GM18502 (cell line): ENCODE results near the gene LAT.
"Not testable (repeated sequence)": the region's sequence is repeated elsewhere in the genome, so short reads cannot be mapped to it uniquely, and the experiment has no call there.

Source experiments
- ATAC-seq: cut with Tn5 transposase; IDR thresholded peaks from one replicate; pipeline ENCODE4 v1.9.1; 2021; ENCODE audit warnings: mild to moderate bottlenecking; ENCODE audit not compliant: unreplicated experiment, poor library complexity

Gene LAT

GRCh38 chr16:28984619-28985135 lies at the start of gene LAT:
LAT (plus strand) TSS chr16:28985052; CDS start chr16:28985418, 366 bp downstream.
- no peak for ATAC-seq

GRCh38 chr16:28935346-28935745 lies 49.5 kb upstream of the LAT start:
- ATAC-seq, result no peak

GRCh38 chr16:28935924-28936783 lies 48.7 kb upstream of the LAT start:
- no peak for ATAC-seq

- ATAC-seq, result no peak
Observed at GRCh38 chr16:28936784-28937155, 48.1 kb upstream of the LAT start.

- no peak for ATAC-seq
Observed at GRCh38 chr16:28937222-28937876, 47.5 kb upstream of the LAT start.

GRCh38 chr16:28938721-28939120 lies 46.1 kb upstream of the LAT start:
- no peak for ATAC-seq

GRCh38 chr16:28939825-28940224 lies 45.0 kb upstream of the LAT start:
- not testable (repeated sequence) for ATAC-seq

- no peak for ATAC-seq
Observed at GRCh38 chr16:28943281-28943680, 41.6 kb upstream of the LAT start.

- no peak for ATAC-seq
Observed at GRCh38 chr16:28946681-28947080, 38.2 kb upstream of the LAT start.

GRCh38 chr16:28950648-28951409 lies 34.0 kb upstream of the LAT start, which contains the start of gene NFATC2IP:
NFATC2IP (plus strand) TSS chr16:28950937; CDS start chr16:28951012, 75 bp downstream.
- peak; percentile 96 for ATAC-seq

- peak; percentile 26 for ATAC-seq
Observed at GRCh38 chr16:28951410-28951943, 33.4 kb upstream of the LAT start.

GRCh38 chr16:28958216-28958615 lies 26.6 kb upstream of the LAT start:
- no peak for ATAC-seq

GRCh38 chr16:28958836-28959235 lies 26.0 kb upstream of the LAT start:
- ATAC-seq, result no peak

- ATAC-seq, result no peak
Observed at GRCh38 chr16:28964072-28964471, 20.8 kb upstream of the LAT start.

- ATAC-seq, result no peak
Observed at GRCh38 chr16:28964496-28964895, 20.4 kb upstream of the LAT start.

GRCh38 chr16:28967156-28967555 lies 17.7 kb upstream of the LAT start:
- ATAC-seq, result no peak

- ATAC-seq, result not testable (repeated sequence)
Observed at GRCh38 chr16:28969696-28970095, 15.2 kb upstream of the LAT start.

- ATAC-seq, result peak; percentile 20
Observed at GRCh38 chr16:28974007-28974436, 10.8 kb upstream of the LAT start.

- peak; percentile 80 for ATAC-seq
Observed at GRCh38 chr16:28974437-28975157, 10.3 kb upstream of the LAT start, which contains the start of gene SPNS1. SPNS1 (plus strand) TSS chr16:28974778; CDS start chr16:28975152, 374 bp downstream.
